Nephron (organoid): Measurements from ENCODE around the gene KDM8.

ENCODE experiments used
- H3K27ac Mint-ChIP-seq, 3 experiments: 2 replicates each; pipeline ENCODE4 v1.8.0; 2020; ENCODE audit warnings: mixed read lengths in 3 of 3, mild to moderate bottlenecking in 2 of 3, moderate library complexity in 1 of 3
- H3K27me3 Mint-ChIP-seq: 2 replicates; pipeline ENCODE4 v1.8.0; 2021; ENCODE audit warnings: low read depth, mild to moderate bottlenecking, moderate library complexity, mixed read lengths
- H3K36me3 Mint-ChIP-seq: 2 replicates; pipeline ENCODE4 v1.8.0; 2020; ENCODE audit warnings: low read depth, mixed read lengths
- H3K4me1 Mint-ChIP-seq: 2 replicates; pipeline ENCODE4 v1.8.0; 2020; ENCODE audit warnings: mixed read lengths
- H3K4me3 Mint-ChIP-seq, 3 experiments: 2 replicates each; pipeline ENCODE4 v1.8.0; 2020; ENCODE audit warnings: mild to moderate bottlenecking in 3 of 3, mixed read lengths in 3 of 3, moderate library complexity in 2 of 3
- H3K9me3 Mint-ChIP-seq: 2 replicates; pipeline ENCODE4 v1.8.0; 2020; ENCODE audit warnings: mixed read lengths
- CTCF ChIP-seq, 3 experiments: fragments of 200-600 bp; sonication (generic); IDR thresholded peaks; one replicate each; pipeline ENCODE4 v1.5.0; 2021; ENCODE audit warnings: antibody characterized with exemption in 3 of 3; ENCODE audit not compliant: unreplicated experiment in 3 of 3

Gene KDM8

GRCh38 chr16:27193300-27193990 lies 9.9 kb upstream of the KDM8 start:
- Mint-ChIP-seq H3K27ac (no peak overlapping the region), H3K36me3 (no peaks in the 10 kb centered on the region), H3K4me3 (no peak overlapping the region), H3K9me3 (no peaks in the 10 kb centered on the region), H3K27me3 (peaks cover 9% of the 10 kb centered on the region), H3K4me1 (peaks cover 18% of the 10 kb centered on the region)
- TF ChIP-seq CTCF (IDR thresholded peaks at IDR 0.05; ENCODE audit: unreplicated experiment in 3 of 3): no peak

GRCh38 chr16:27195076-27195741 lies 8.1 kb upstream of the KDM8 start:
- Mint-ChIP-seq H3K27ac (no peak overlapping the region), H3K9me3 (no peaks in the 10 kb centered on the region), H3K4me3 (no peak overlapping the region), H3K36me3 (no peaks in the 10 kb centered on the region), H3K4me1 (peaks cover 8% of the 10 kb centered on the region), H3K27me3 (peaks cover 9% of the 10 kb centered on the region)
- no peak for TF ChIP-seq CTCF (IDR thresholded peaks at IDR 0.05; ENCODE audit: unreplicated experiment in 3 of 3)

- Mint-ChIP-seq H3K27ac (no peak overlapping the region), H3K36me3 (no peaks in the 10 kb centered on the region), H3K4me3 (no peak overlapping the region), H3K4me1 (peaks cover 8% of the 10 kb centered on the region), H3K9me3 (peaks cover 4% of the 10 kb centered on the region), H3K27me3 (peaks cover 9% of the 10 kb centered on the region)
- no peak for TF ChIP-seq CTCF (IDR thresholded peaks at IDR 0.05; ENCODE audit: unreplicated experiment in 3 of 3)
These were observed 7.3 kb upstream of the KDM8 start for GRCh38 chr16:27195941-27196595.

GRCh38 chr16:27197004-27197403 lies 6.3 kb upstream of the KDM8 start:
- Mint-ChIP-seq H3K36me3 (no peaks in the 10 kb centered on the region), H3K9me3 (peaks cover 4% of the 10 kb centered on the region), H3K4me3 (no peak overlapping the region)

GRCh38 chr16:27198451-27199234 lies 4.7 kb upstream of the KDM8 start:
- Mint-ChIP-seq H3K36me3 (no peaks in the 10 kb centered on the region), H3K9me3 (peaks cover 4% of the 10 kb centered on the region)

More at GRCh38 chr16:27197004-27197403, 6.3 kb upstream of the KDM8 start:
- no peak overlapping the region for H3K27ac Mint-ChIP-seq
- H3K27me3 Mint-ChIP-seq: peaks cover 9% of the 10 kb centered on the region
- TF ChIP-seq CTCF (IDR thresholded peaks at IDR 0.05; ENCODE audit: unreplicated experiment in 3 of 3): no peak
- H3K4me1 Mint-ChIP-seq: peaks cover under 1% of the 10 kb centered on the region

More at GRCh38 chr16:27198451-27199234, 4.7 kb upstream of the KDM8 start:
- H3K27ac Mint-ChIP-seq: no peak overlapping the region
- H3K27me3 Mint-ChIP-seq: peaks cover 9% of the 10 kb centered on the region
- H3K4me3 Mint-ChIP-seq: no peak overlapping the region
- peaks cover under 1% of the 10 kb centered on the region for H3K4me1 Mint-ChIP-seq
- TF ChIP-seq CTCF (IDR thresholded peaks at IDR 0.05; ENCODE audit: unreplicated experiment in 3 of 3): no peak
